Measurements from ENCODE around the gene CDK14. TPM values are rescaled to one million over a fixed set of nuclear protein-coding genes. Genes with fewer than 3 reads are reported as not detected.

Gene CDK14
- total and polyA plus RNA-seq, 4 donors, result 4.2 to 12.4 (median 7.4) TPM

- H3K4me1 ChIP-seq (ENCODE audit: control insufficient read depth in 4 of 4, insufficient read depth in 4 of 4, low read length in 3 of 4), result no peaks in the 10 kb centered on the region
- WGBS, result 99% methylated on average over 1 of the region's 1 CpG
- TF ChIP-seq YY1 (IDR thresholded peaks at IDR 0.05), result no peak
- no peak for TF ChIP-seq ZBTB33 (IDR thresholded peaks at IDR 0.05)
- no peak for TF ChIP-seq GABPA (IDR thresholded peaks at IDR 0.05 in 1 of 2, conservative IDR thresholded peaks at IDR 0.05 in 1 of 2)
- TF ChIP-seq FOXA1 (IDR thresholded peaks at IDR 0.05), result no peak
- TF ChIP-seq RAD21 (IDR thresholded peaks at IDR 0.05), result no peak
- no peak for TF ChIP-seq SP1 (IDR thresholded peaks at IDR 0.05)
- TF ChIP-seq EGR1 (IDR thresholded peaks at IDR 0.05; ENCODE audit: low read depth in 2 of 2), result no peak
- TF ChIP-seq, protein P1, sequence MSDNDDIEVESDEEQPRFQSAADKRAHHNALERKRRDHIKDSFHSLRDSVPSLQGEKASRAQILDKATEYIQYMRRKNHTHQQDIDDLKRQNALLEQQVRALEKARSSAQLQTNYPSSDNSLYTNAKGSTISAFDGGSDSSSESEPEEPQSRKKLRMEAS (IDR thresholded peaks at IDR 0.05), result no peak
- TF ChIP-seq JUND (IDR thresholded peaks at IDR 0.05), result no peak
- no peak for TF ChIP-seq TAF1 (conservative IDR thresholded peaks at IDR 0.05)
- TF ChIP-seq, protein P2, sequence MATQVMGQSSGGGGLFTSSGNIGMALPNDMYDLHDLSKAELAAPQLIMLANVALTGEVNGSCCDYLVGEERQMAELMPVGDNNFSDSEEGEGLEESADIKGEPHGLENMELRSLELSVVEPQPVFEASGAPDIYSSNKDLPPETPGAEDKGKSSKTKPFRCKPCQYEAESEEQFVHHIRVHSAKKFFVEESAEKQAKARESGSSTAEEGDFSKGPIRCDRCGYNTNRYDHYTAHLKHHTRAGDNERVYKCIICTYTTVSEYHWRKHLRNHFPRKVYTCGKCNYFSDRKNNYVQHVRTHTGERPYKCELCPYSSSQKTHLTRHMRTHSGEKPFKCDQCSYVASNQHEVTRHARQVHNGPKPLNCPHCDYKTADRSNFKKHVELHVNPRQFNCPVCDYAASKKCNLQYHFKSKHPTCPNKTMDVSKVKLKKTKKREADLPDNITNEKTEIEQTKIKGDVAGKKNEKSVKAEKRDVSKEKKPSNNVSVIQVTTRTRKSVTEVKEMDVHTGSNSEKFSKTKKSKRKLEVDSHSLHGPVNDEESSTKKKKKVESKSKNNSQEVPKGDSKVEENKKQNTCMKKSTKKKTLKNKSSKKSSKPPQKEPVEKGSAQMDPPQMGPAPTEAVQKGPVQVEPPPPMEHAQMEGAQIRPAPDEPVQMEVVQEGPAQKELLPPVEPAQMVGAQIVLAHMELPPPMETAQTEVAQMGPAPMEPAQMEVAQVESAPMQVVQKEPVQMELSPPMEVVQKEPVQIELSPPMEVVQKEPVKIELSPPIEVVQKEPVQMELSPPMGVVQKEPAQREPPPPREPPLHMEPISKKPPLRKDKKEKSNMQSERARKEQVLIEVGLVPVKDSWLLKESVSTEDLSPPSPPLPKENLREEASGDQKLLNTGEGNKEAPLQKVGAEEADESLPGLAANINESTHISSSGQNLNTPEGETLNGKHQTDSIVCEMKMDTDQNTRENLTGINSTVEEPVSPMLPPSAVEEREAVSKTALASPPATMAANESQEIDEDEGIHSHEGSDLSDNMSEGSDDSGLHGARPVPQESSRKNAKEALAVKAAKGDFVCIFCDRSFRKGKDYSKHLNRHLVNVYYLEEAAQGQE (IDR thresholded peaks at IDR 0.05), result no peak
These were observed 507.2 kb downstream of the CDK14 start for GRCh38 chr7:91103363-91103762.

GRCh38 chr7:91107460-91107859 is 511.3 kb downstream of the CDK14 start:
- Histone ChIP-seq H3K9ac (ENCODE audit: low read depth in 1 of 2, low read length in 2 of 2) (no peak overlapping the region), H3K27me3 (ENCODE audit: control insufficient read depth in 4 of 4, insufficient read depth in 4 of 4, low read length in 3 of 4) (no peaks in the 10 kb centered on the region), H3K4me1 (ENCODE audit: control insufficient read depth in 4 of 4, insufficient read depth in 4 of 4, low read length in 3 of 4) (no peaks in the 10 kb centered on the region), H3K9me3 (ENCODE audit: control insufficient read depth in 4 of 4, low read length in 3 of 4) (no peaks in the 10 kb centered on the region), H3K27ac (ENCODE audit: low read depth in 1 of 2, low read length in 2 of 2) (no peak overlapping the region), H3K36me3 (ENCODE audit: control insufficient read depth in 4 of 4, insufficient read depth in 3 of 4, low read depth in 1 of 4, low read length in 3 of 4) (peaks cover 0 to 4% (median under 1%) of the 10 kb centered on the region in 4 donors), H3K4me3 (ENCODE audit: low read depth in 1 of 3, low read length in 3 of 3) (no peak overlapping the region)
- 96% methylated on average over 3 of the region's 3 CpGs for WGBS
- no peak for DNase-seq (ENCODE audit: low spot score)
- TF ChIP-seq, protein P2 (IDR thresholded peaks at IDR 0.05), result no peak
- TF ChIP-seq FOXA2 (IDR thresholded peaks at IDR 0.05), result no peak
- TF ChIP-seq NR2F2 (IDR thresholded peaks at IDR 0.05), result no peak
- no peak for TF ChIP-seq SP1 (IDR thresholded peaks at IDR 0.05)
- no peak for TF ChIP-seq HNF4A (conservative IDR thresholded peaks at IDR 0.05)
- TF ChIP-seq ZBTB33 (IDR thresholded peaks at IDR 0.05), result no peak
- no peak for TF ChIP-seq RXRA (IDR thresholded peaks at IDR 0.05)
- no peak for TF ChIP-seq RAD21 (IDR thresholded peaks at IDR 0.05)
- no peak for TF ChIP-seq FOXA1 (IDR thresholded peaks at IDR 0.05)
- TF ChIP-seq TAF1 (conservative IDR thresholded peaks at IDR 0.05), result no peak
- TF ChIP-seq, protein P1 (IDR thresholded peaks at IDR 0.05), result no peak
- no peak for TF ChIP-seq JUND (IDR thresholded peaks at IDR 0.05)
- no peak for TF ChIP-seq HNF4G (IDR thresholded peaks at IDR 0.05)
- TF ChIP-seq, protein P3, sequence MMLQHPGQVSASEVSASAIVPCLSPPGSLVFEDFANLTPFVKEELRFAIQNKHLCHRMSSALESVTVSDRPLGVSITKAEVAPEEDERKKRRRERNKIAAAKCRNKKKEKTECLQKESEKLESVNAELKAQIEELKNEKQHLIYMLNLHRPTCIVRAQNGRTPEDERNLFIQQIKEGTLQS (IDR thresholded peaks at IDR 0.05), result no peak
- no peak for TF ChIP-seq GABPA (IDR thresholded peaks at IDR 0.05 in 1 of 2, conservative IDR thresholded peaks at IDR 0.05 in 1 of 2)
- TF ChIP-seq EGR1 (IDR thresholded peaks at IDR 0.05; ENCODE audit: low read depth in 2 of 2), result no peak
- no peak for TF ChIP-seq CTCF (IDR thresholded peaks at IDR 0.05; ENCODE audit: low read depth, low read length, missing input control)

More at GRCh38 chr7:91103363-91103762, 507.2 kb downstream of the CDK14 start:
- no peak overlapping the region for H3K9ac ChIP-seq (ENCODE audit: low read depth in 1 of 2, low read length in 2 of 2)
- DNase-seq (ENCODE audit: low spot score), result no peak
- no peaks in the 10 kb centered on the region for H3K9me3 ChIP-seq (ENCODE audit: control insufficient read depth in 4 of 4, low read length in 3 of 4)
- peaks cover 0 to 2% (median 0%) of the 10 kb centered on the region in 4 donors for H3K36me3 ChIP-seq (ENCODE audit: control insufficient read depth in 4 of 4, insufficient read depth in 3 of 4, low read depth in 1 of 4, low read length in 3 of 4)
- no peak overlapping the region for H3K4me3 ChIP-seq (ENCODE audit: low read depth in 1 of 3, low read length in 3 of 3)
- H3K27me3 ChIP-seq (ENCODE audit: control insufficient read depth in 4 of 4, insufficient read depth in 4 of 4, low read length in 3 of 4), result no peaks in the 10 kb centered on the region
- H3K27ac ChIP-seq (ENCODE audit: low read depth in 1 of 2, low read length in 2 of 2), result no peak overlapping the region
